ENCODE results near the gene RAD9A. TPM values are rescaled to one million over a fixed set of nuclear protein-coding genes. Genes with fewer than 3 reads are reported as not detected.

Gene RAD9A
- total RNA-seq, 3 donors from 2014 or later = 11.0 to 31.0 (median 24.6) TPM

DNA sequence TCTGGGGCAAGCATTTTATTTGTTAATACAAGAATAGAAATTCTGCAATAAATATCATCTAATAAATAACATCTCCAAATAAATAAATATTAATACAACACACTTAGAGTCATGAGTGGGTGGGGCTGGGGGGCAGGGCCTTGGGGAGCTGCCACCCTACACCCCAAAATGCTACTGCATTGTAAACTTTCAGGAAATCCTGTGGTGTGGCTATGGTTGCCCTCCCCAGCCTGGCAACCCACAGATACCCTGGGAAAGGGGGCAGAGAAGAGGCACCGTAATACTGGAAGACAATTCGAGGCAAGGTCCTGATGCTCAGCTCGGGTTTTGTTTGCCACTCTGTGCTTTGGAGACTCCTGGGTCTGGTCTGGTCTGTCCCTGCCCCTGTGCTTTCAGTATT is 27.6 kb upstream of the RAD9A start:
- H3K9me3 ChIP-seq = no peaks in the 10 kb centered on the region
- no peak overlapping the region for H3K4me3 ChIP-seq
- intact Hi-C loops (cut with DNase I; ENCODE audit: low total_unique reads) = no loop called here
- DNase-seq (ENCODE audit: low spot score in 2 of 2) = no peak
- no peak for TF ChIP-seq POLR2A (IDR thresholded peaks at IDR 0.05)
- TF ChIP-seq, protein P1, sequence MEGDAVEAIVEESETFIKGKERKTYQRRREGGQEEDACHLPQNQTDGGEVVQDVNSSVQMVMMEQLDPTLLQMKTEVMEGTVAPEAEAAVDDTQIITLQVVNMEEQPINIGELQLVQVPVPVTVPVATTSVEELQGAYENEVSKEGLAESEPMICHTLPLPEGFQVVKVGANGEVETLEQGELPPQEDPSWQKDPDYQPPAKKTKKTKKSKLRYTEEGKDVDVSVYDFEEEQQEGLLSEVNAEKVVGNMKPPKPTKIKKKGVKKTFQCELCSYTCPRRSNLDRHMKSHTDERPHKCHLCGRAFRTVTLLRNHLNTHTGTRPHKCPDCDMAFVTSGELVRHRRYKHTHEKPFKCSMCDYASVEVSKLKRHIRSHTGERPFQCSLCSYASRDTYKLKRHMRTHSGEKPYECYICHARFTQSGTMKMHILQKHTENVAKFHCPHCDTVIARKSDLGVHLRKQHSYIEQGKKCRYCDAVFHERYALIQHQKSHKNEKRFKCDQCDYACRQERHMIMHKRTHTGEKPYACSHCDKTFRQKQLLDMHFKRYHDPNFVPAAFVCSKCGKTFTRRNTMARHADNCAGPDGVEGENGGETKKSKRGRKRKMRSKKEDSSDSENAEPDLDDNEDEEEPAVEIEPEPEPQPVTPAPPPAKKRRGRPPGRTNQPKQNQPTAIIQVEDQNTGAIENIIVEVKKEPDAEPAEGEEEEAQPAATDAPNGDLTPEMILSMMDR (IDR thresholded peaks at IDR 0.05) = no peak
- TF ChIP-seq POLR2AphosphoS5 (IDR thresholded peaks at IDR 0.05) = no peak
- no peaks in the 10 kb centered on the region for H3K36me3 ChIP-seq
- no peak overlapping the region for H3K27ac ChIP-seq
- no peaks in the 10 kb centered on the region for H3K27me3 ChIP-seq
- peaks cover 16 to 17% of the 10 kb centered on the region in 2 donors for H3K4me1 ChIP-seq

- TF ChIP-seq POLR2AphosphoS5 (IDR thresholded peaks at IDR 0.05) (no peak), POLR2A (IDR thresholded peaks at IDR 0.05) (no peak)
- TF ChIP-seq, protein P1 (IDR thresholded peaks at IDR 0.05) = no peak
- Histone ChIP-seq H3K4me1 (peaks cover 16 to 17% of the 10 kb centered on the region in 2 donors), H3K4me3 (no peak overlapping the region), H3K9me3 (no peaks in the 10 kb centered on the region), H3K36me3 (no peaks in the 10 kb centered on the region), H3K27ac (peak overlapping the region in 1 of 2 donors; percentile 89), H3K27me3 (no peaks in the 10 kb centered on the region)
- intact Hi-C loops (cut with DNase I; ENCODE audit: low total_unique reads) = no loop called here
- DNase-seq (ENCODE audit: low spot score in 2 of 2) = no peak
Measured at GRCh38 chr11:67364783-67365722, 26.7 kb upstream of the RAD9A start.

- intact Hi-C loops (cut with DNase I; ENCODE audit: low total_unique reads) = no loop called here
- no peaks in the 10 kb centered on the region for H3K9me3 ChIP-seq
- no peak for TF ChIP-seq POLR2A (IDR thresholded peaks at IDR 0.05)
- no peak for TF ChIP-seq POLR2AphosphoS5 (IDR thresholded peaks at IDR 0.05)
- TF ChIP-seq, protein P1 (IDR thresholded peaks at IDR 0.05) = no peak
- no peaks in the 10 kb centered on the region for H3K36me3 ChIP-seq
- peak overlapping the region; percentile 68 to 89 for H3K27ac ChIP-seq
- no peak for DNase-seq (ENCODE audit: low spot score in 2 of 2)
- peak overlapping the region in 1 of 3 donors; percentile 52 for H3K4me3 ChIP-seq
- H3K27me3 ChIP-seq = no peaks in the 10 kb centered on the region
- peaks cover 16 to 17% of the 10 kb centered on the region in 2 donors for H3K4me1 ChIP-seq
Measured at GRCh38 chr11:67365736-67366444, 25.9 kb upstream of the RAD9A start.

DNA sequence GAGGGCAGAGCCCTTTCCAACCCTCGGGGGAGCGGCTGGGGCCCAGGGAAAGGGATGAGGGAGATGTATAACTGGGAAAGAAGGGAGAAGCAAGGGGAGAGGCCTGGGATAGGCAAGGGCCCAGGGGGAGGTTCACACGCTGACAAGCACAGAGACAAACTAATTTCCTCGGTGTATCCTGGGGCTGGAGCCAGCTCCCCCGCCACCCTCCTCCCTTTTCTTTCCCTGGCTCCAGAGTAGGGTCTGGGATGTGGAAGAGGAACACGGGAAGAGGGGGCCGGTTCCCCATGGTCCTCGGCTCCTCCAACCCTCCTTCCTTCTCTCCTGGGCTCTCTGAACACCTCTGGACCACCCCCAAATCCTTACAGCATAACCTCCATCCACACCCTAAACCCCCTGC is 25.2 kb upstream of the RAD9A start:
- intact Hi-C loops (cut with DNase I; ENCODE audit: low total_unique reads) = no loop called here
- H3K4me1 ChIP-seq = peaks cover 16 to 18% of the 10 kb centered on the region in 2 donors
- no peaks in the 10 kb centered on the region for H3K27me3 ChIP-seq
- peak overlapping the region; percentile 68 to 89 for H3K27ac ChIP-seq
- no peak for DNase-seq (ENCODE audit: low spot score in 2 of 2)
- peak overlapping the region in 2 of 3 donors; percentile 15 to 52 for H3K4me3 ChIP-seq
- TF ChIP-seq POLR2AphosphoS5 (IDR thresholded peaks at IDR 0.05) = no peak
- TF ChIP-seq POLR2A (IDR thresholded peaks at IDR 0.05) = no peak
- TF ChIP-seq, protein P1 (IDR thresholded peaks at IDR 0.05) = no peak
- H3K36me3 ChIP-seq = no peaks in the 10 kb centered on the region
- H3K9me3 ChIP-seq = no peaks in the 10 kb centered on the region

Data from breast epithelium (tissue), 4 donors.